ENCODE measurements around the gene SLC30A10.

DNA sequence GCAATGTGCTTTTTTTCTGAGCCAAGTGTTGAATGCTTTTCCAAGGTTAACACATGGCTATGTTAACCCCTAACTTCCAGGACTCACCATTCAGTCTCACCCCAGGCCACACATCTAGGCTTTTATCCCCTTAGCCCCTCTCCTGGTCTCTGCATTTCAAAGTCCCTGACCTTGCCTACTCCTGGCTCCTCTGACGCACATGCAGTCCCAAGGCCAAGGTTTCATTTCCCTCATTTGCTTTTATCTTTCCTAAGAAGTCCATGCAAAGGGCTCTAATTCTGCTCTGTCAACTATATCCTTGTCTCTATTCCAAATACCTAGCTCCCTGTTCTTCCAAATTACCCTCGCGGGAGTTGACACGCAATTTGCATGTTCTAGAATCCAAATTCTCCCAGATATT lies 25.4 kb downstream of the SLC30A10 start:
- TF ChIP-seq, protein P1, sequence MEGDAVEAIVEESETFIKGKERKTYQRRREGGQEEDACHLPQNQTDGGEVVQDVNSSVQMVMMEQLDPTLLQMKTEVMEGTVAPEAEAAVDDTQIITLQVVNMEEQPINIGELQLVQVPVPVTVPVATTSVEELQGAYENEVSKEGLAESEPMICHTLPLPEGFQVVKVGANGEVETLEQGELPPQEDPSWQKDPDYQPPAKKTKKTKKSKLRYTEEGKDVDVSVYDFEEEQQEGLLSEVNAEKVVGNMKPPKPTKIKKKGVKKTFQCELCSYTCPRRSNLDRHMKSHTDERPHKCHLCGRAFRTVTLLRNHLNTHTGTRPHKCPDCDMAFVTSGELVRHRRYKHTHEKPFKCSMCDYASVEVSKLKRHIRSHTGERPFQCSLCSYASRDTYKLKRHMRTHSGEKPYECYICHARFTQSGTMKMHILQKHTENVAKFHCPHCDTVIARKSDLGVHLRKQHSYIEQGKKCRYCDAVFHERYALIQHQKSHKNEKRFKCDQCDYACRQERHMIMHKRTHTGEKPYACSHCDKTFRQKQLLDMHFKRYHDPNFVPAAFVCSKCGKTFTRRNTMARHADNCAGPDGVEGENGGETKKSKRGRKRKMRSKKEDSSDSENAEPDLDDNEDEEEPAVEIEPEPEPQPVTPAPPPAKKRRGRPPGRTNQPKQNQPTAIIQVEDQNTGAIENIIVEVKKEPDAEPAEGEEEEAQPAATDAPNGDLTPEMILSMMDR (IDR thresholded peaks at IDR 0.05): no peak
- no peak for TF ChIP-seq POLR2AphosphoS5 (IDR thresholded peaks at IDR 0.05; ENCODE audit: insufficient read depth in 1 of 2, low read depth in 1 of 2)
